Endothelial cell of coronary artery (primary cell): ENCODE data around the gene NHLRC4. TPM values are rescaled to one million over a fixed set of nuclear protein-coding genes. Genes with fewer than 3 reads are reported as not detected.

Experiments used
- total RNA-seq: library from RNA; depleted of rRNA; stranded (reverse); fragments of >200 nt; gene quantifications from 2 replicates; pipeline ENCODE4 v1.2.3, GENCODE V29; 2014

The NHLRC4 gene
- 1.0 and 1.3 TPM in 2 replicates for total RNA-seq

GRCh38 chr16:566475-567372 is at the start of gene NHLRC4:
NHLRC4 (plus strand) TSS chr16:567005; CDS start chr16:568048, 1,043 bp downstream.

GRCh38 chr16:527015-527903 is 39.5 kb upstream of the NHLRC4 start, which contains the start of gene CAPN15:
CAPN15 (plus strand) TSS chr16:527712; CDS start chr16:546839, 19,127 bp downstream.

GRCh38 chr16:560204-560700 is 6.6 kb upstream of the NHLRC4 start, which contains the start of gene PRR35:
PRR35 (plus strand) TSS chr16:560394; CDS start chr16:563295, 2,901 bp downstream.

GRCh38 chr16:569445-570254 is 2.8 kb downstream of the NHLRC4 start, which contains the start of gene PIGQ:
PIGQ (plus strand) TSS chr16:569968; CDS start chr16:574075, 4,107 bp downstream.

GRCh38 chr16:589658-590187 is 22.9 kb downstream of the NHLRC4 start, which contains the start of gene RAB40C:
RAB40C (plus strand) TSS chr16:590066; CDS start chr16:590292, 226 bp downstream.

Other genes with a start within 250 kb of the NHLRC4 start
- gene AXIN1, start 214.3 kb upstream of the NHLRC4 start, total RNA-seq, result 17.5 and 25.8 TPM in 2 replicates
- gene MRPL28, start 196.5 kb upstream of the NHLRC4 start, total RNA-seq, result 85.7 and 112 TPM in 2 replicates
- gene PGAP6, start 185.0 kb upstream of the NHLRC4 start, total RNA-seq, result 96.7 and 101 TPM in 2 replicates
- gene NME4, start 169.8 kb upstream of the NHLRC4 start, total RNA-seq, result 73.7 and 84.4 TPM in 2 replicates
- gene DECR2, start 165.1 kb upstream of the NHLRC4 start, total RNA-seq, result 8.1 and 8.8 TPM in 2 replicates
- gene RAB11FIP3, start 141.4 kb upstream of the NHLRC4 start, total RNA-seq, result 24.6 and 32.8 TPM in 2 replicates
- gene CAPN15, start 39.3 kb upstream of the NHLRC4 start, total RNA-seq, result 26.4 and 38.9 TPM in 2 replicates
- not detected in 2 replicates for gene PRR35, start 6.6 kb upstream of the NHLRC4 start, total RNA-seq
- 24.4 and 28.9 TPM in 2 replicates for gene PIGQ, start 3.0 kb downstream of the NHLRC4 start, total RNA-seq
- 9.3 and 10.2 TPM in 2 replicates for gene RAB40C, start 23.1 kb downstream of the NHLRC4 start, total RNA-seq
- gene WFIKKN1, start 64.0 kb downstream of the NHLRC4 start, total RNA-seq, result 0.09 and 0.19 TPM in 2 replicates
- 69.7 and 76.9 TPM in 2 replicates for gene METTL26, start 69.3 kb downstream of the NHLRC4 start, total RNA-seq
- 16.2 and 19.2 TPM in 2 replicates for gene MCRIP2, start 74.8 kb downstream of the NHLRC4 start, total RNA-seq
- 10.2 and 12.1 TPM in 2 replicates for gene WDR90, start 82.4 kb downstream of the NHLRC4 start, total RNA-seq
- 29.7 and 37.8 TPM in 2 replicates for gene RHOT2, start 101.1 kb downstream of the NHLRC4 start, total RNA-seq
- gene RHBDL1, start 108.7 kb downstream of the NHLRC4 start, total RNA-seq, result 0.36 and 0.47 TPM in 2 replicates
- 160 and 181 TPM in 2 replicates for gene STUB1, start 113.4 kb downstream of the NHLRC4 start, total RNA-seq
- 24.8 and 29.7 TPM in 2 replicates for gene JMJD8, start 117.3 kb downstream of the NHLRC4 start, total RNA-seq
- gene WDR24, start 123.4 kb downstream of the NHLRC4 start, total RNA-seq, result 2.9 and 4.3 TPM in 2 replicates
- gene FBXL16, start 138.8 kb downstream of the NHLRC4 start, total RNA-seq, result under 0.01 and 0.18 TPM in 2 replicates
- gene METRN, start 148.1 kb downstream of the NHLRC4 start, total RNA-seq, result 42.5 and 56.3 TPM in 2 replicates
- gene ANTKMT, start 154.1 kb downstream of the NHLRC4 start, total RNA-seq, result 22.8 and 26.4 TPM in 2 replicates
- gene CCDC78, start 159.4 kb downstream of the NHLRC4 start, total RNA-seq, result 0.45 and 1.1 TPM in 2 replicates
- gene HAGHL, start 160.1 kb downstream of the NHLRC4 start, total RNA-seq, result 7.9 and 11.6 TPM in 2 replicates
- 25.8 and 30.8 TPM in 2 replicates for gene CIAO3, start 174.0 kb downstream of the NHLRC4 start, total RNA-seq
- not detected in 2 replicates for gene MSLN, start 193.7 kb downstream of the NHLRC4 start, total RNA-seq
- 27.3 and 32.4 TPM in 2 replicates for gene RPUSD1, start 221.4 kb downstream of the NHLRC4 start, total RNA-seq
- 9.9 and 17.9 TPM in 2 replicates for gene CHTF18, start 221.6 kb downstream of the NHLRC4 start, total RNA-seq
- not detected in 2 replicates for gene GNG13, start 233.7 kb downstream of the NHLRC4 start, total RNA-seq